GM23248 (cell line): ENCODE measurements around the gene ADSS1. TPM values are rescaled to one million over a fixed set of nuclear protein-coding genes. Genes with fewer than 3 reads are reported as not detected.

Experiments
- DNase-seq: peaks from one replicate; pipeline ENCODE4 v3.0.0-alpha.2; 2015
- H2AFZ ChIP-seq: fragments of 200-600 bp; sonication (generic); 2 replicates; pipeline ENCODE4 v1.6.1; 2016; ENCODE audit warnings: antibody characterized with exemption
- H3F3A ChIP-seq: fragments of 200-600 bp; sonication (generic); 2 replicates; pipeline ENCODE4 v1.6.1; 2016; ENCODE audit warnings: mild to moderate bottlenecking, antibody characterized with exemption, mixed run types; ENCODE audit not compliant: insufficient read depth
- H3K27ac ChIP-seq: fragments of 200-600 bp; sonication (generic); 2 replicates; pipeline ENCODE4 v1.5.1; 2016; ENCODE audit warnings: mild to moderate bottlenecking
- H3K27me3 ChIP-seq: fragments of 200-600 bp; sonication (generic); replicated peaks from 2 replicates; pipeline ENCODE4 v1.6.1; 2016; ENCODE audit warnings: mild to moderate bottlenecking; ENCODE audit not compliant: insufficient read depth
- H3K36me3 ChIP-seq: fragments of 200-600 bp; sonication (generic); 2 replicates; pipeline ENCODE4 v1.6.1; 2016; ENCODE audit warnings: low read depth, mild to moderate bottlenecking
- H3K4me1 ChIP-seq: fragments of 200-600 bp; sonication (generic); 2 replicates; pipeline ENCODE4 v1.6.1; 2016; ENCODE audit warnings: mild to moderate bottlenecking; ENCODE audit not compliant: insufficient read depth
- H3K4me2 ChIP-seq: fragments of 200-600 bp; sonication (generic); one replicate; pipeline ENCODE4 v1.6.1; 2016; ENCODE audit warnings: mild to moderate bottlenecking; ENCODE audit not compliant: unreplicated experiment
- H3K4me3 ChIP-seq: fragments of 200-600 bp; sonication (generic); 2 replicates; pipeline ENCODE4 v1.5.1; 2016; ENCODE audit warnings: mild to moderate bottlenecking
- H3K79me2 ChIP-seq: fragments of 200-600 bp; sonication (generic); 2 replicates; pipeline ENCODE4 v1.6.1; 2016; ENCODE audit warnings: mild to moderate bottlenecking; ENCODE audit not compliant: insufficient read depth
- H3K9ac ChIP-seq: fragments of 200-600 bp; sonication (generic); 2 replicates; pipeline ENCODE4 v1.6.1; 2016; ENCODE audit warnings: mild to moderate bottlenecking
- H3K9me2 ChIP-seq: fragments of 200-600 bp; sonication (generic); 2 replicates; pipeline ENCODE4 v1.6.1; 2016; ENCODE audit warnings: mixed run types, mild to moderate bottlenecking, moderate library complexity; ENCODE audit not compliant: insufficient read depth
- H3K9me3 ChIP-seq: fragments of 200-600 bp; sonication (generic); one replicate; pipeline ENCODE4 v1.6.1; 2017; ENCODE audit warnings: low read depth
- H4K20me1 ChIP-seq: fragments of 200-600 bp; sonication (generic); 2 replicates; pipeline ENCODE4 v1.6.0; 2016; ENCODE audit not compliant: insufficient read depth
- EZH2 ChIP-seq: fragments of 200-600 bp; sonication (generic); IDR thresholded peaks from 2 replicates; pipeline ENCODE4 v1.6.1; 2018; ENCODE audit warnings: antibody characterized with exemption, mild to moderate bottlenecking; ENCODE audit not compliant: insufficient read depth, poor library complexity, severe bottlenecking
- EZH2phosphoT487 ChIP-seq: fragments of 200-600 bp; sonication (generic); IDR thresholded peaks from 2 replicates; pipeline ENCODE4 v1.6.1; 2018; ENCODE audit warnings: antibody characterized with exemption, moderate library complexity, mild to moderate bottlenecking, low read depth; ENCODE audit not compliant: insufficient read depth
- WGBS, 2 experiments: methylation state at CpG; one replicate each; pipeline ENCODE4 v1.1.6; 2015 to 2017; ENCODE audit warnings: low lambda C conversion rate in 2 of 2, low coverage in 1 of 2; ENCODE audit errors: missing lambda C conversion rate in 2 of 2; 5-methylcytosine and 5-hydroxymethylcytosine counted together
- in situ Hi-C: fragments of 300-500 bp; cut with MboI; formaldehyde crosslinking; loops from 2 replicates; pipeline ENCODE4 v1.15.0; 2020
- polyA plus RNA-seq: library from polyadenylated mRNA; unstranded; fragments of >200 nt; fragmentation: Nextera tagmentation; extraction: Ambion mirVana; gene quantifications from 2 replicates; pipeline ENCODE4 v1.2.1, GENCODE V29; 2016
- total RNA-seq: library from RNA; depleted of rRNA; stranded (reverse); fragments of >200 nt; shearing (Covaris generic); gene quantifications from 2 replicates; pipeline ENCODE4 v1.2.3, GENCODE V29; 2014

ADSS1 gene
- total and polyA plus RNA-seq, 2 experiments from 2014 or later = 3.7 to 7.1 TPM

GRCh38 chr14:104782808-104783139 lies 58.7 kb downstream of the ADSS1 start:
- no peak for DNase-seq
- Histone ChIP-seq H3K27ac (no peak overlapping the region), H3K4me1 (no peaks in the 10 kb centered on the region), H3K27me3 (no peaks in the 10 kb centered on the region), H3K36me3 (no peaks in the 10 kb centered on the region), H3K9me3 (no peaks in the 10 kb centered on the region), H2AFZ (no peak overlapping the region), H3K4me3 (no peak overlapping the region), H3K79me2 (peaks cover 22% of the 10 kb centered on the region), H3K9me2 (no peaks in the 10 kb centered on the region), H3K4me2 (no peak overlapping the region), H3K9ac (no peak overlapping the region), H3F3A (no peaks in the 10 kb centered on the region), H4K20me1 (no peaks in the 10 kb centered on the region)
- TF ChIP-seq EZH2phosphoT487 = no peak
- in situ Hi-C loops = no loop called here
- 82 to 85% methylated on average over 12 of the region's 13 CpGs for WGBS, 2 experiments

- no peak for DNase-seq
- no peak for TF ChIP-seq EZH2phosphoT487
- TF ChIP-seq EZH2 = no peak
- Histone ChIP-seq H3K9ac (no peak overlapping the region), H3K79me2 (peaks cover 31% of the 10 kb centered on the region), H3K4me1 (no peaks in the 10 kb centered on the region), H2AFZ (no peak overlapping the region), H3K4me3 (no peak overlapping the region), H3F3A (no peaks in the 10 kb centered on the region), H3K4me2 (no peak overlapping the region), H3K9me2 (no peaks in the 10 kb centered on the region), H3K27ac (no peak overlapping the region), H3K36me3 (no peaks in the 10 kb centered on the region), H3K9me3 (no peaks in the 10 kb centered on the region), H4K20me1 (no peaks in the 10 kb centered on the region), H3K27me3 (no peaks in the 10 kb centered on the region)
- in situ Hi-C loops = no loop called here
- 79 to 84% methylated on average over 16 of the region's 16 CpGs for WGBS, 2 experiments
Measured at GRCh38 chr14:104783484-104784217, 59.6 kb downstream of the ADSS1 start.

GRCh38 chr14:104784218-104784568 lies 60.2 kb downstream of the ADSS1 start:
- WGBS, 2 experiments = 82 to 85% methylated on average over 9 of the region's 9 CpGs
- Histone ChIP-seq H3K4me3 (no peak overlapping the region), H3K9me3 (no peaks in the 10 kb centered on the region), H3K9ac (no peak overlapping the region), H3K4me1 (no peaks in the 10 kb centered on the region), H3K36me3 (no peaks in the 10 kb centered on the region), H4K20me1 (no peaks in the 10 kb centered on the region), H2AFZ (no peak overlapping the region), H3K4me2 (no peak overlapping the region), H3K27ac (no peak overlapping the region), H3K79me2 (peaks cover 36% of the 10 kb centered on the region), H3K9me2 (no peaks in the 10 kb centered on the region), H3F3A (no peaks in the 10 kb centered on the region), H3K27me3 (no peaks in the 10 kb centered on the region)
- in situ Hi-C loops = no loop called here
- TF ChIP-seq EZH2phosphoT487 = no peak
- no peak for TF ChIP-seq EZH2
- DNase-seq = no peak

- no peak overlapping the region for H3K27ac ChIP-seq
- no peaks in the 10 kb centered on the region for H3K27me3 ChIP-seq
- WGBS, 2 experiments = 78 to 82% methylated on average over 28 to 35 of the region's 36 CpGs
- H3K4me2 ChIP-seq = no peak overlapping the region
- H4K20me1 ChIP-seq = no peaks in the 10 kb centered on the region
- H3K4me1 ChIP-seq = no peaks in the 10 kb centered on the region
- H3K79me2 ChIP-seq = peaks cover 44% of the 10 kb centered on the region
- H2AFZ ChIP-seq = no peak overlapping the region
- no peak for TF ChIP-seq EZH2phosphoT487
- TF ChIP-seq EZH2 = no peak
- H3K9me3 ChIP-seq = no peaks in the 10 kb centered on the region
- H3F3A ChIP-seq = no peaks in the 10 kb centered on the region
- H3K9ac ChIP-seq = no peak overlapping the region
- in situ Hi-C loops = no loop called here
- no peak overlapping the region for H3K4me3 ChIP-seq
- H3K9me2 ChIP-seq = no peaks in the 10 kb centered on the region
- no peaks in the 10 kb centered on the region for H3K36me3 ChIP-seq
- no peak for DNase-seq
Measured at GRCh38 chr14:104784846-104785707, 61.0 kb downstream of the ADSS1 start.
